Uterus (tissue), 2 donors: ENCODE measurements around the gene CACNA2D2.

Experiments
- POLR2A ChIP-seq, 2 donors: fragments of 450-650 bp; IDR thresholded peaks; one replicate each; pipeline ENCODE4 v1.6.1; 2016; ENCODE audit warnings: antibody characterized with exemption in 2 of 2, mild to moderate bottlenecking in 1 of 2, moderate library complexity in 1 of 2
- TF ChIP-seq, protein P1 (sequence below), 4 experiments: fragments of 200-600 bp in 2 of 4; fragments of 450-650 bp in 2 of 4; sonication (generic) in 2 of 4; IDR thresholded peaks; one replicate each; pipeline ENCODE4 v1.5.1; 2016 to 2019; ENCODE audit warnings: antibody characterized with exemption in 4 of 4, mild to moderate bottlenecking in 2 of 4, moderate library complexity in 1 of 4

DNA sequence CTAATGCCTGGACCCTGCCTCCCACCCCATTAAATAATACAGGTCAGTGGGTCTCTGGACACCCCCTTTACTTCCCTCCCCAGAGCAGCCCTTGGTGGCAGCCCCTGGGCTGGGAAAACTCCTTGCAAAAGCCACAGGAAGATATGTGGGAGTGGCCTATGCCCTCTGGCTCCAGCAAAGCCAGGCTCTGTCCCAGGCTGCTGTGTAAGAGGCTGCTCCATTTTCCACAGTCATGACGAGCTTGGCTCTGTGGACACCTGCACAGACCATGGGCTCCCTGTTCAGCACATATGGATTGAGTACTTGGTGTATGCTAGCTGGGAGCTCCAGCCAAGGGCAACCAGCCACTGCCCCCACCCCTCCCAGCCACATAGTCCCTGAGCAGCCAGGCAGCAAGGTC is 13.0 kb downstream of the CACNA2D2 start:
- no peak for TF ChIP-seq POLR2A (IDR thresholded peaks at IDR 0.05)
- TF ChIP-seq, protein P1, sequence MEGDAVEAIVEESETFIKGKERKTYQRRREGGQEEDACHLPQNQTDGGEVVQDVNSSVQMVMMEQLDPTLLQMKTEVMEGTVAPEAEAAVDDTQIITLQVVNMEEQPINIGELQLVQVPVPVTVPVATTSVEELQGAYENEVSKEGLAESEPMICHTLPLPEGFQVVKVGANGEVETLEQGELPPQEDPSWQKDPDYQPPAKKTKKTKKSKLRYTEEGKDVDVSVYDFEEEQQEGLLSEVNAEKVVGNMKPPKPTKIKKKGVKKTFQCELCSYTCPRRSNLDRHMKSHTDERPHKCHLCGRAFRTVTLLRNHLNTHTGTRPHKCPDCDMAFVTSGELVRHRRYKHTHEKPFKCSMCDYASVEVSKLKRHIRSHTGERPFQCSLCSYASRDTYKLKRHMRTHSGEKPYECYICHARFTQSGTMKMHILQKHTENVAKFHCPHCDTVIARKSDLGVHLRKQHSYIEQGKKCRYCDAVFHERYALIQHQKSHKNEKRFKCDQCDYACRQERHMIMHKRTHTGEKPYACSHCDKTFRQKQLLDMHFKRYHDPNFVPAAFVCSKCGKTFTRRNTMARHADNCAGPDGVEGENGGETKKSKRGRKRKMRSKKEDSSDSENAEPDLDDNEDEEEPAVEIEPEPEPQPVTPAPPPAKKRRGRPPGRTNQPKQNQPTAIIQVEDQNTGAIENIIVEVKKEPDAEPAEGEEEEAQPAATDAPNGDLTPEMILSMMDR (IDR thresholded peaks at IDR 0.05) = no peak
